ENCODE results near the gene KDM6A. TPM values are rescaled to one million over a fixed set of nuclear protein-coding genes. Genes with fewer than 3 reads are reported as not detected.

KDM6A gene
- polyA plus RNA-seq, 3 donors from 2014 or later = 8.1 to 24.8 (median 14.5) TPM

GRCh38 chrX:45140812-45141211, 267.8 kb downstream of the KDM6A start:
- no peak for DNase-seq
- Mint-ChIP-seq H3K27ac (no peak overlapping the region), H3K9me3 (no peaks in the 10 kb centered on the region), H3K4me3 (no peak overlapping the region), H3K36me3 (no peaks in the 10 kb centered on the region), H3K27me3 (ENCODE audit: low read depth in 3 of 3) (peaks cover 0 to 2% (median 1%) of the 10 kb centered on the region in 3 donors), H3K4me1 (no peaks in the 10 kb centered on the region)

- no peak overlapping the region for H3K4me3 Mint-ChIP-seq
Observed at GRCh38 chrX:45142185-45142584, 269.2 kb downstream of the KDM6A start.

DNA sequence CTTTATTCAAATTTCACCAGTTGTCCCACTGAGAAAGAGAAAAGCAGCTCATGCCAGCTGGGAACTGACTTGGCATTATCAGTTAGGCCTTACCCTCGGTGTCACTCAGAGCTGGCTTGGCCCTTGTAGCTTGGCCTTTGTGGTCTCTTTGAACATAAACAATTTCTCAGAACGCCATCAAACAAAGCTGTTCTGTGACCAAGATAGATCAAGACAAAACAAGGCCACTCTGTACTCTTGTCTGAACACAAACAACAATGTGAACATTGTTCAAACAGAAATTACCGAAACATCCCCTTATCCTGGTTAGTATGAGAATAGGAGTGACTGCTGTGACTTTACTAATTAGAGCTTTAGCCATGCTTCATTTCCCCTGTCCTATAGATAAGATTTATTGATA, 270.5 kb downstream of the KDM6A start:
- Mint-ChIP-seq H3K27me3 (ENCODE audit: low read depth in 3 of 3) (peaks cover 0 to 2% (median 0%) of the 10 kb centered on the region in 3 donors), H3K27ac (no peak overlapping the region), H3K4me1 (no peaks in the 10 kb centered on the region), H3K36me3 (no peaks in the 10 kb centered on the region), H3K4me3 (no peak overlapping the region), H3K9me3 (no peaks in the 10 kb centered on the region)
- no peak for DNase-seq

More at GRCh38 chrX:45142185-45142584, 269.2 kb downstream of the KDM6A start:
- Mint-ChIP-seq H3K9me3 (no peaks in the 10 kb centered on the region), H3K4me1 (no peaks in the 10 kb centered on the region), H3K27me3 (ENCODE audit: low read depth in 3 of 3) (peaks cover 0 to 2% (median 0%) of the 10 kb centered on the region in 3 donors), H3K36me3 (no peaks in the 10 kb centered on the region), H3K27ac (no peak overlapping the region)
- no peak for DNase-seq

GRCh38 chrX:45145492-45146215, 272.7 kb downstream of the KDM6A start:
- no peak overlapping the region for H3K4me3 Mint-ChIP-seq
- H3K36me3 Mint-ChIP-seq = no peaks in the 10 kb centered on the region
- peaks cover 0 to 2% (median 0%) of the 10 kb centered on the region in 3 donors for H3K27me3 Mint-ChIP-seq (ENCODE audit: low read depth in 3 of 3)
- H3K27ac Mint-ChIP-seq = no peak overlapping the region
- DNase-seq = no peak
- H3K4me1 Mint-ChIP-seq = no peaks in the 10 kb centered on the region
- no peaks in the 10 kb centered on the region for H3K9me3 Mint-ChIP-seq

GRCh38 chrX:45150821-45151220, 277.8 kb downstream of the KDM6A start:
- Mint-ChIP-seq H3K4me1 (no peaks in the 10 kb centered on the region), H3K4me3 (no peak overlapping the region), H3K27me3 (ENCODE audit: low read depth in 3 of 3) (peaks cover 0 to 3% (median 0%) of the 10 kb centered on the region in 3 donors), H3K9me3 (no peaks in the 10 kb centered on the region), H3K36me3 (no peaks in the 10 kb centered on the region), H3K27ac (no peak overlapping the region)
- DNase-seq = no peak

DNA sequence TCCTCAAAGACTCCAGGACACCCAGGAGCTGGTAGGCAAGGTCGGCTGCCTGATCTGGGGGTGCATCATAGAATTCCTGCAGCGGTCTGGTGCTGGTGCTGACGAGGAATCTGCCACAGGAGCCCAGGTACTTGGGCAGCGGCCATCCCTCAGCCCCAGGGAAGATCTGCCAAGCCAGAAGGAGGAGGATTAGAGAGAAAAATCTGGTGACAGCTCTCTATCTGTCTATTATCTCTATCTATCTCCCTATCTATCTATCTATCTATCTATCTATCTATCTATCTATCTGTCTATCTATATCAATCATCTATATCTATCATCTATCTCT, 281.0 kb downstream of the KDM6A start:
- peaks cover 0 to 2% (median 0%) of the 10 kb centered on the region in 6 donors for H3K9me3 Mint-ChIP-seq
- no peak overlapping the region for H3K4me3 Mint-ChIP-seq
- DNase-seq = no peak
- H3K27me3 Mint-ChIP-seq (ENCODE audit: low read depth in 3 of 3) = peaks cover 0 to 3% (median 0%) of the 10 kb centered on the region in 3 donors
- no peaks in the 10 kb centered on the region for H3K36me3 Mint-ChIP-seq
- no peaks in the 10 kb centered on the region for H3K4me1 Mint-ChIP-seq
- H3K27ac Mint-ChIP-seq = no peak overlapping the region

- Mint-ChIP-seq H3K27ac (no peak overlapping the region), H3K9me3 (peaks cover 0 to 2% (median 0%) of the 10 kb centered on the region in 6 donors), H3K4me1 (no peaks in the 10 kb centered on the region), H3K4me3 (no peak overlapping the region), H3K36me3 (no peaks in the 10 kb centered on the region), H3K27me3 (ENCODE audit: low read depth in 3 of 3) (peaks cover 0 to 3% (median 0%) of the 10 kb centered on the region in 3 donors)
- no peak for DNase-seq
Observed at GRCh38 chrX:45154462-45154861, 281.5 kb downstream of the KDM6A start.

- Mint-ChIP-seq H3K27me3 (ENCODE audit: low read depth in 3 of 3) (peaks cover 2 to 5% (median 2%) of the 10 kb centered on the region in 3 donors), H3K27ac (no peak overlapping the region), H3K4me3 (no peak overlapping the region), H3K4me1 (no peaks in the 10 kb centered on the region), H3K36me3 (no peaks in the 10 kb centered on the region), H3K9me3 (peaks cover 0 to 2% (median 0%) of the 10 kb centered on the region in 6 donors)
- no peak for DNase-seq
Observed at GRCh38 chrX:45157647-45158046, 284.7 kb downstream of the KDM6A start.

Other genes starting within 250 kb of the KDM6A start
- gene DUSP21, start 29.2 kb upstream of the KDM6A start, polyA plus RNA-seq = not detected

All from immature natural killer cell (primary cell).